KMS-11 (cell line): ENCODE data around the gene IL36G.

ENCODE experiments used
- H2AFZ ChIP-seq: fragments of 200-600 bp; sonication (generic); 2 replicates; pipeline ENCODE4 v1.6.1; 2016; ENCODE audit warnings: antibody characterized with exemption, mixed run types, low read depth
- H3K27ac ChIP-seq: fragments of 200-600 bp; sonication (generic); 2 replicates; pipeline ENCODE4 v1.6.1; 2016; ENCODE audit warnings: mild to moderate bottlenecking, mixed run types
- H3K27me3 ChIP-seq: fragments of 200-600 bp; sonication (generic); 2 replicates; pipeline ENCODE4 v1.6.1; 2017; ENCODE audit warnings: mild to moderate bottlenecking, low read depth, mixed run types, moderate library complexity; ENCODE audit not compliant: insufficient read depth
- H3K36me3 ChIP-seq: fragments of 200-600 bp; sonication (generic); 2 replicates; pipeline ENCODE4 v1.6.1; 2017; ENCODE audit warnings: mild to moderate bottlenecking, mixed run types; ENCODE audit not compliant: insufficient read depth
- H3K4me1 ChIP-seq: fragments of 200-600 bp; sonication (generic); 2 replicates; pipeline ENCODE4 v1.6.1; 2016; ENCODE audit warnings: mild to moderate bottlenecking, low read depth, mixed run types; ENCODE audit not compliant: poor library complexity, severe bottlenecking
- H3K4me2 ChIP-seq: fragments of 200-600 bp; sonication (generic); 2 replicates; pipeline ENCODE4 v1.7.0; 2016; ENCODE audit warnings: mild to moderate bottlenecking, mixed run types
- H3K4me3 ChIP-seq: fragments of 200-600 bp; sonication (generic); IDR thresholded peaks from 2 replicates; pipeline ENCODE4 v1.6.1; 2017; ENCODE audit warnings: low read depth, low read length, mixed read lengths; ENCODE audit not compliant: insufficient read depth
- H3K79me2 ChIP-seq: fragments of 200-600 bp; sonication (generic); 2 replicates; pipeline ENCODE4 v1.6.1; 2016; ENCODE audit warnings: low read depth, mixed run types; ENCODE audit not compliant: insufficient read depth
- H3K9ac ChIP-seq: fragments of 200-600 bp; sonication (generic); 2 replicates; pipeline ENCODE4 v1.6.1; 2016; ENCODE audit warnings: mild to moderate bottlenecking, mixed run types
- H4K20me1 ChIP-seq: fragments of 200-600 bp; sonication (generic); 2 replicates; pipeline ENCODE4 v1.6.1; 2016; ENCODE audit warnings: mild to moderate bottlenecking, mixed run types; ENCODE audit not compliant: insufficient read depth
- TF ChIP-seq, protein P1 (sequence below): fragments of 200-600 bp; sonication (generic); conservative IDR thresholded peaks from 2 replicates; pipeline ENCODE4 v1.6.1; 2017; ENCODE audit warnings: low read depth, mild to moderate bottlenecking, antibody characterized with exemption, low read length, moderate library complexity, mixed read lengths

Gene IL36G

DNA sequence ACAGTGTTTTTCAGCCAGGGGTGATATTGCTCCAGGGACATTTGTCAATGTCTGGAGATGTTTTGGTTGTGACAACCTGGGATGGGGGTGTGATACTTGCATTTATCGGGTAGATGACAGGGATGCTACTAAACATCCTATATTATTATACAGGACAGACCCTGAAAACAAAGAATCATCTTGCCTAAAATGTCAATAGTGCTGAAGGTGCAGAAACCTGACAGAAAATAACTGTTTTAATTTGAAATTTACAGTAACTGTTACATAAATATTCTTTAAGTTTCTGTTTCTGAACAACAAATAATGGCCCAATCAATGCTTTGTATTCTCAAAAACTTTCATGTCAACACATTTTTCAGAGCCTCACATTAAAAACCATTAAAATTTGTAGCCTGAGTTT is 29.4 kb downstream of the IL36G start:
- H3K4me2 ChIP-seq = no peak overlapping the region
- no peak overlapping the region for H3K9ac ChIP-seq
- no peak overlapping the region for H2AFZ ChIP-seq
- H4K20me1 ChIP-seq = no peaks in the 10 kb centered on the region
- no peaks in the 10 kb centered on the region for H3K27me3 ChIP-seq
- no peak overlapping the region for H3K4me3 ChIP-seq
- H3K79me2 ChIP-seq = no peaks in the 10 kb centered on the region
- TF ChIP-seq, protein P1, sequence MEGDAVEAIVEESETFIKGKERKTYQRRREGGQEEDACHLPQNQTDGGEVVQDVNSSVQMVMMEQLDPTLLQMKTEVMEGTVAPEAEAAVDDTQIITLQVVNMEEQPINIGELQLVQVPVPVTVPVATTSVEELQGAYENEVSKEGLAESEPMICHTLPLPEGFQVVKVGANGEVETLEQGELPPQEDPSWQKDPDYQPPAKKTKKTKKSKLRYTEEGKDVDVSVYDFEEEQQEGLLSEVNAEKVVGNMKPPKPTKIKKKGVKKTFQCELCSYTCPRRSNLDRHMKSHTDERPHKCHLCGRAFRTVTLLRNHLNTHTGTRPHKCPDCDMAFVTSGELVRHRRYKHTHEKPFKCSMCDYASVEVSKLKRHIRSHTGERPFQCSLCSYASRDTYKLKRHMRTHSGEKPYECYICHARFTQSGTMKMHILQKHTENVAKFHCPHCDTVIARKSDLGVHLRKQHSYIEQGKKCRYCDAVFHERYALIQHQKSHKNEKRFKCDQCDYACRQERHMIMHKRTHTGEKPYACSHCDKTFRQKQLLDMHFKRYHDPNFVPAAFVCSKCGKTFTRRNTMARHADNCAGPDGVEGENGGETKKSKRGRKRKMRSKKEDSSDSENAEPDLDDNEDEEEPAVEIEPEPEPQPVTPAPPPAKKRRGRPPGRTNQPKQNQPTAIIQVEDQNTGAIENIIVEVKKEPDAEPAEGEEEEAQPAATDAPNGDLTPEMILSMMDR = no peak
- H3K4me1 ChIP-seq = peaks cover 15% of the 10 kb centered on the region
- no peaks in the 10 kb centered on the region for H3K36me3 ChIP-seq
- no peak overlapping the region for H3K27ac ChIP-seq

DNA sequence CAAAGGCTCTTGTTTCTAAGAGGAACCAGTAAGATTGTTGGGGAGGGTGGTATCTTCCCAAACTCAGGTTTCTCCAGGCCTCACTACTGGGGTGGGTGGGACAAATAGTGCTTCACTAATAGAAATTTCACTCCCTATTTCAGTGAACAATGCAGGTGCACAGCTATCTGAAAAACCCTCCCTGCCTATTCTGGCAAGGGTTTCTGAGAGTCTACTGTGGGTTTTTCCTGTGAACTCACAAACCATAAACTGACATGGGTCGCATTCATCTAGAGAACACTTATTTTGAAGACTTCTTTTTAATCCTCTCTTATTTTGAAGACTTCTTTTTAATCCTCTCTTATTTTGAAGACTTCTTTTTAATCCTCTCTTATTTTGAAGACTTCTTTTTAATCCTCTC is 31.8 kb downstream of the IL36G start:
- Histone ChIP-seq H3K27ac (no peak overlapping the region), H3K36me3 (no peaks in the 10 kb centered on the region), H3K27me3 (no peaks in the 10 kb centered on the region), H4K20me1 (no peaks in the 10 kb centered on the region), H3K4me2 (no peak overlapping the region; the same call in 1 of the 2 replicates), H2AFZ (no peak overlapping the region), H3K4me1 (peaks cover 15% of the 10 kb centered on the region), H3K79me2 (no peaks in the 10 kb centered on the region), H3K4me3 (no peak overlapping the region), H3K9ac (no peak overlapping the region)
- TF ChIP-seq, protein P1 = no peak

DNA sequence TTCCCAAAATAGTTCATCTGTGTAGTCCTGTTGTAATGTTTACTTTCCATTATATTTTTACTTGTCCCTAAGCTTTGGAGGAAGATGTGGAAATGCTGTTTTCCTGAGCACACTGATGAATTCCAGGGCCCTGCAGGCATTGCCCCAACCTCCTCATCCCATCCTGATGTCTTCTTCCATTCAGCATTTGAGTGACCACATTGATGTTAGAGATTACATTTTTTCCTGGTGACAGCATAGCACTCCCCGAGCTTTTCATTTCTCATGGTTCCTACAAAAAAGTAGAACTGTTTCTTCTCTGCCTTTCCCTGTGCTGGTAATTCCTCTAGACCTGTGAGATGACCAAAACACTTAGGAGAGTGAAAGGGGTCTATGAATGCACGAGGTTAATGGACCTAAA is 32.3 kb downstream of the IL36G start:
- no peaks in the 10 kb centered on the region for H3K27me3 ChIP-seq
- H3K4me1 ChIP-seq = peaks cover 15% of the 10 kb centered on the region
- no peaks in the 10 kb centered on the region for H3K79me2 ChIP-seq
- H3K36me3 ChIP-seq = no peaks in the 10 kb centered on the region
- no peak overlapping the region for H3K9ac ChIP-seq
- no peak overlapping the region; the same call in 1 of the 2 replicates for H3K4me2 ChIP-seq
- no peak overlapping the region for H2AFZ ChIP-seq
- TF ChIP-seq, protein P1 = no peak
- no peak overlapping the region for H3K27ac ChIP-seq
- H4K20me1 ChIP-seq = no peaks in the 10 kb centered on the region
- H3K4me3 ChIP-seq = no peak overlapping the region

DNA sequence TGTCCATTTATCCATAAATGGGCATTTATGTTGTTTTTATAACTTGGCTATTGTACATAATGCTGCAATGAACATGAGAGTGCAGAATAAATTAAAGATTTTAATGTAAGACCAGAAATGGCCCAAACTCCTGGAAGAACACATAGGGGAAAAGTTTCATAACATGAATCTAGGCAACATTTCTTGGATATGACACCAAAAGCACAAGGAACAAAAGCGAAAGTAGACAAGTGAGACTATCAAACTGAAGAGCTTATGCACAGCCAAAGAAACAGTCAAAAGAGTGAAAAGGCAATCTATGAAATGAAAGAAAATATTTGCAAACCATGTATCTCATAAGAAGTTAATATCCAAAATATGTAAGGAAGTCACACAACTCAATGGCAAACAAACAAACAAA is 33.3 kb downstream of the IL36G start:
- no peaks in the 10 kb centered on the region for H3K27me3 ChIP-seq
- no peaks in the 10 kb centered on the region for H4K20me1 ChIP-seq
- no peak overlapping the region for H3K4me3 ChIP-seq
- no peak overlapping the region for H3K9ac ChIP-seq
- H2AFZ ChIP-seq = no peak overlapping the region
- no peak overlapping the region for H3K4me2 ChIP-seq
- no peaks in the 10 kb centered on the region for H3K79me2 ChIP-seq
- peaks cover 15% of the 10 kb centered on the region for H3K4me1 ChIP-seq
- TF ChIP-seq, protein P1 = no peak
- H3K27ac ChIP-seq = no peak overlapping the region
- no peaks in the 10 kb centered on the region for H3K36me3 ChIP-seq
